Muscle layer of colon (tissue), 2 donors: ENCODE measurements around the gene CCDC9B.

ENCODE experiments used
- H3K27ac ChIP-seq: one replicate; pipeline ENCODE4 v1.7.0; 2013; ENCODE audit warnings: low read depth, mild to moderate bottlenecking, low read length, moderate library complexity
- H3K27me3 ChIP-seq, 2 donors: one replicate each; pipeline ENCODE4 v1.7.0; 2013; ENCODE audit warnings: low read length in 2 of 2, mild to moderate bottlenecking in 2 of 2; ENCODE audit not compliant: insufficient read depth in 2 of 2, control insufficient read depth in 1 of 2
- H3K36me3 ChIP-seq: one replicate; pipeline ENCODE4 v1.7.0; 2013; ENCODE audit warnings: mild to moderate bottlenecking, low read length; ENCODE audit not compliant: insufficient read depth
- H3K4me1 ChIP-seq: one replicate; pipeline ENCODE4 v1.7.0; 2013; ENCODE audit warnings: mild to moderate bottlenecking, low read length; ENCODE audit not compliant: insufficient read depth
- H3K4me3 ChIP-seq, 2 donors: one replicate each; pipeline ENCODE4 v1.7.0; 2013; ENCODE audit warnings: low read length in 2 of 2, low read depth in 1 of 2, mild to moderate bottlenecking in 1 of 2, moderate library complexity in 1 of 2
- H3K9ac ChIP-seq: one replicate; pipeline ENCODE4 v1.7.0; 2013; ENCODE audit warnings: low read length
- H3K9me3 ChIP-seq: one replicate; pipeline ENCODE4 v1.7.0; 2013; ENCODE audit warnings: mild to moderate bottlenecking, low read length
- donor health status: abdominal sarcoma.
- donor health status: Adenocarcinoma of cecum.

CCDC9B gene

GRCh38 chr15:40290918-40291574 lies 49.7 kb downstream of the CCDC9B start:
- Histone ChIP-seq H3K4me3 (peak overlapping the region; percentile 22 to 50), H3K9me3 (no peaks in the 10 kb centered on the region), H3K9ac (no peak overlapping the region), H3K36me3 (no peaks in the 10 kb centered on the region), H3K27ac (no peak overlapping the region), H3K27me3 (no peaks in the 10 kb centered on the region), H3K4me1 (peaks cover 6% of the 10 kb centered on the region)

GRCh38 chr15:40290545-40290917 lies 50.2 kb downstream of the CCDC9B start:
- Histone ChIP-seq H3K9ac (no peak overlapping the region), H3K27me3 (no peaks in the 10 kb centered on the region)

GRCh38 chr15:40289140-40289775 lies 51.5 kb downstream of the CCDC9B start:
- Histone ChIP-seq H3K9ac (no peak overlapping the region), H3K27me3 (no peaks in the 10 kb centered on the region), H3K27ac (no peak overlapping the region), H3K4me1 (peaks cover 11% of the 10 kb centered on the region), H3K9me3 (no peaks in the 10 kb centered on the region), H3K4me3 (no peak overlapping the region), H3K36me3 (no peaks in the 10 kb centered on the region)

More at GRCh38 chr15:40290545-40290917, 50.2 kb downstream of the CCDC9B start:
- Histone ChIP-seq H3K36me3 (no peaks in the 10 kb centered on the region), H3K4me3 (no peak overlapping the region), H3K4me1 (peaks cover 5% of the 10 kb centered on the region), H3K9me3 (no peaks in the 10 kb centered on the region), H3K27ac (no peak overlapping the region)

- no peak overlapping the region for H3K27ac ChIP-seq
- H3K9me3 ChIP-seq: no peaks in the 10 kb centered on the region
- peaks cover 0 to 11% of the 10 kb centered on the region in 2 donors for H3K27me3 ChIP-seq
- no peak overlapping the region for H3K4me3 ChIP-seq
- H3K9ac ChIP-seq: no peak overlapping the region
- peaks cover 11% of the 10 kb centered on the region for H3K4me1 ChIP-seq
- H3K36me3 ChIP-seq: no peaks in the 10 kb centered on the region
Observed at GRCh38 chr15:40287968-40288367, 52.8 kb downstream of the CCDC9B start.

GRCh38 chr15:40287505-40287904 lies 53.2 kb downstream of the CCDC9B start:
- Histone ChIP-seq H3K9me3 (no peaks in the 10 kb centered on the region), H3K27me3 (peaks cover 0 to 16% of the 10 kb centered on the region in 2 donors), H3K36me3 (no peaks in the 10 kb centered on the region), H3K27ac (no peak overlapping the region), H3K4me3 (no peak overlapping the region), H3K4me1 (peaks cover 11% of the 10 kb centered on the region), H3K9ac (no peak overlapping the region)

GRCh38 chr15:40286794-40287193 lies 53.9 kb downstream of the CCDC9B start:
- peaks cover 0 to 20% of the 10 kb centered on the region in 2 donors for H3K27me3 ChIP-seq
- H3K4me1 ChIP-seq: peaks cover 11% of the 10 kb centered on the region
- no peak overlapping the region for H3K27ac ChIP-seq

GRCh38 chr15:40286061-40286532 lies 54.6 kb downstream of the CCDC9B start:
- Histone ChIP-seq H3K9me3 (no peaks in the 10 kb centered on the region), H3K36me3 (no peaks in the 10 kb centered on the region), H3K4me3 (no peak overlapping the region), H3K9ac (no peak overlapping the region), H3K4me1 (peaks cover 11% of the 10 kb centered on the region), H3K27ac (no peak overlapping the region), H3K27me3 (peaks cover 6 to 26% of the 10 kb centered on the region in 2 donors)

More at GRCh38 chr15:40286794-40287193, 53.9 kb downstream of the CCDC9B start:
- H3K9ac ChIP-seq: no peak overlapping the region
- no peaks in the 10 kb centered on the region for H3K36me3 ChIP-seq
- no peak overlapping the region for H3K4me3 ChIP-seq
- H3K9me3 ChIP-seq: no peaks in the 10 kb centered on the region

- H3K4me3 ChIP-seq: no peak overlapping the region
- H3K4me1 ChIP-seq: peaks cover 11% of the 10 kb centered on the region
- no peak overlapping the region for H3K9ac ChIP-seq
- H3K9me3 ChIP-seq: no peaks in the 10 kb centered on the region
- H3K36me3 ChIP-seq: no peaks in the 10 kb centered on the region
- peak overlapping the region; percentile 10 for H3K27ac ChIP-seq
- peaks cover 11 to 31% of the 10 kb centered on the region in 2 donors for H3K27me3 ChIP-seq
Observed at GRCh38 chr15:40285554-40286011, 55.2 kb downstream of the CCDC9B start.

GRCh38 chr15:40285151-40285550 lies 55.6 kb downstream of the CCDC9B start:
- no peaks in the 10 kb centered on the region for H3K9me3 ChIP-seq
- H3K4me1 ChIP-seq: peaks cover 11% of the 10 kb centered on the region
- no peak overlapping the region for H3K4me3 ChIP-seq
- no peaks in the 10 kb centered on the region for H3K36me3 ChIP-seq
- peaks cover 15 to 36% of the 10 kb centered on the region in 2 donors for H3K27me3 ChIP-seq
- peak overlapping the region; percentile 42 for H3K27ac ChIP-seq
- H3K9ac ChIP-seq: no peak overlapping the region

GRCh38 chr15:40283615-40284300 lies 57.0 kb downstream of the CCDC9B start:
- no peaks in the 10 kb centered on the region for H3K9me3 ChIP-seq
- H3K9ac ChIP-seq: no peak overlapping the region
- H3K36me3 ChIP-seq: no peaks in the 10 kb centered on the region
- peaks cover 11% of the 10 kb centered on the region for H3K4me1 ChIP-seq
- H3K27ac ChIP-seq: no peak overlapping the region
- peaks cover 24 to 44% of the 10 kb centered on the region in 2 donors for H3K27me3 ChIP-seq
- H3K4me3 ChIP-seq: no peak overlapping the region

- Histone ChIP-seq H3K4me1 (peaks cover 11% of the 10 kb centered on the region), H3K27me3 (peaks cover 25 to 44% of the 10 kb centered on the region in 2 donors), H3K4me3 (peak within 1 kb of the TSS; percentile 35 to 53), H3K36me3 (no peaks in the 10 kb centered on the region), H3K9ac (no peak within 1 kb of the TSS), H3K27ac (no peak within 1 kb of the TSS), H3K9me3 (no peaks in the 10 kb centered on the region)
Observed at GRCh38 chr15:40282869-40283614, 57.7 kb downstream of the CCDC9B start, which contains the start of gene ANKRD63. Gene ANKRD63, minus strand, starts transcription at chr15:40283064. Its CDS starts 478 bp downstream, at chr15:40282586.
